ENCODE data around the gene SERTAD2.

The SERTAD2 gene

DNA sequence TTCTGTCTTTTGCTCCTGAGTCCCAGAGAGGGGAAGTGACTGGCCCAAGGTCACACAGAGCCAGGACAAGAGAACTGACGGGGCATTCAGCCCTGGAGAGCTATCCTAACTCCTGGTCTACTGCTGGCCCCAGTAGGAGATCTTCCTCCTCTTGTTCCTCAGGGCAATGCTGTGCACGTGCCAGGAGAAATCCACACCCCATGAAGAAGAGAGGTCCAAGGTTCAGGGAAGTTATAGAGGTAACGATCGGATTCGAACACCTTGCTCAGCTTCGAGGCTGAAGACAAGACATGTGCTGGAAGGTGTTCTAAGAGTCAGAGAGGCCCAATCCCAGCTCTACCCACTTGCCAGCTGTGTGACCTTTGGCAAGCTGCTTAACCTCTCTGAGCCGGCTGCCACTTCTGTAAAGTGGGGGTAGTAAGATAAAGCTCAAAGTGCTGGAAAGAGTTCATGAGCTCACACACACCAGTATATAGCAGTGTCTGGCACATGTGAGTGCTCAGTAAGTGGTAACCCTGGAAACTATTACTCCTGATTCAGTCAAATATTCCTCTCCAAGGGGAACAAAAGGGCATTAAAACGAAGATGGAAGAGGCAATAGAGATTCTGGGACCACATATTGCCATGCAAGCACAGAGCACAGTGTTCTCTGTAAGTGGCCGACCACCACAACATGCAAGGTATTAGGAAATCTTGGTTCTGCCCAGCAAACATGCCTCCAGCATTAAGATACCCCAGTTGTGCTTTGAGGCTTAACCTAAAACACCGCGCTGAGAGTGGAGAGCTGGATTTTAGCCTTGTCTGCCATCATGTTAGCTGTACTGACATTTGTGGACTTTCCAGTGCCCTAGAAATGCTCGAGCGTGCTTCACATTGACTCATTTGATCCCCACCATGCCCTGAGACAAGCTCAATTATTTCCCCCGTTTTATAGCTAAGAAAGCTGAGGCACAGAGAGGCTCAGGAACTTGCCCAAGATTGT is 25.6 kb downstream of the SERTAD2 start:
- DNase-seq, result no peak

DNA sequence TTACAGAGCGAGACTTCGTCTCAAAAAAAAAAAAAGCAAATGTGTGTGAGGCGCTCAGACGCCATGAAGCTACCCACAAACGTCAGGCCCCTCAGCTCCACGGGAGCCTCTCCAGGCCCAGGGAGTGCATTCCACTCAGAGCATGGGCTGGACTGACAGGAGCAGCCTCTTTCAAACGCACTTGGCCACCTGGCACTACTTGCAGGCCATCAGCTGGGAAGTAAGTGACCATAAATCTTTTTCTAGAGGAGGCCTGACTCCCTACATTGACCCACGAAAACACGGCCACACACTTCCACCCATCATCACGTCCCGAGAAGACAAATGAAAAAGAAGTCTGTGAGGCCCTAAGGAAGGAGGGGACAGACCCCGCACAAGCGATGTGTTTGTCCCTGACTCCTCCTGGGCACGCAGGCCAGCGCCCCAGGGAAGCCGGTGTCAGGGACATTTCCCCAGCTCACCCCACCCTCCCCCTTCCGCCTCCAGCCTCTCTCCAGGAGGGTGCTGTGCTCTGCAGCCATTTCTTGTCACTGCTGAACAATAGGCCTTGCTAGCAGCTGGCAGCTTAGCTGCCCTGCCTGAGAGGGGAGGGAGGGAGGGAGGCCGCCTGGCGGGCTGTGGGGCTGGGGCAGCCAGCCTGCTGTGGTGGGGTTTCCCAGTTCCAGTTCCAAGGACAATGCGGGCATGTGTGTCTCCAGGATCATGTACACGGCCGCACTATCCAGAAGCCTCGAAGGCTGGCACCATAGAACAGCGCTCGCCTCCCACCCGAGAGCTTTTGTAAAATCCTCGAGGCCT is 26.6 kb downstream of the SERTAD2 start:
- no peak for DNase-seq

DNA sequence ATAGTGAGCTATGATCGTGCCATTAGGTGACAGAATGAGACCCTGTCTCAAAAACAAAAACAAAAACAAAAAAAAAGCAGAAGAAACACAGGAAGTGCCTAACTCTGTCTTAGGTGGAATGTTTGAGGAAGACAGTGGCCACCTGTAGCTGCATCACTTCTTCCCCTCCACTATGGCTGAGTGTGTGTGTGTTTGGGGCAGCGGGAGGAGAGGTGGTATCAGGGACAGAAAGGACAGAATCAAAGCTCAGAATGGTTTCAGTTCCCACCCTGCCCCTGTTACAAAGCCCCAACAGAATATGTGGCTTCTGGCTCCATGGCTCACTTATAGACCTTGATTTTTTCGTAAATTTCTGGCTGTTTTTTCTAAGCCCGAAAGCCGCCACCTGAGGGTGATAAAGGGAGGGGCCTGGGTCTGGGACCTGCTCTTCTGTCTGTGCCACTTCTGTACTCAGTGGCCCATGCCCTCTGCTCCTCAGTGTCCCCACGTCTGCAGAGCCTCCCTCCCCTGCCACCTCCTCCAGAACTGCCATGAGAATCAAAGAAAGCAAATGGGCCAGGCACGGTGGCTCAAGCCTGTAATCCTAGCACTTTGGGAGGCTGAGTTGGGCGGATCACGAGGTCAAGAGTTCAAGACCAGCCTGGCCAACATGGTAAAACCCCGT is 27.4 kb downstream of the SERTAD2 start:
- DNase-seq, result no peak

DNA sequence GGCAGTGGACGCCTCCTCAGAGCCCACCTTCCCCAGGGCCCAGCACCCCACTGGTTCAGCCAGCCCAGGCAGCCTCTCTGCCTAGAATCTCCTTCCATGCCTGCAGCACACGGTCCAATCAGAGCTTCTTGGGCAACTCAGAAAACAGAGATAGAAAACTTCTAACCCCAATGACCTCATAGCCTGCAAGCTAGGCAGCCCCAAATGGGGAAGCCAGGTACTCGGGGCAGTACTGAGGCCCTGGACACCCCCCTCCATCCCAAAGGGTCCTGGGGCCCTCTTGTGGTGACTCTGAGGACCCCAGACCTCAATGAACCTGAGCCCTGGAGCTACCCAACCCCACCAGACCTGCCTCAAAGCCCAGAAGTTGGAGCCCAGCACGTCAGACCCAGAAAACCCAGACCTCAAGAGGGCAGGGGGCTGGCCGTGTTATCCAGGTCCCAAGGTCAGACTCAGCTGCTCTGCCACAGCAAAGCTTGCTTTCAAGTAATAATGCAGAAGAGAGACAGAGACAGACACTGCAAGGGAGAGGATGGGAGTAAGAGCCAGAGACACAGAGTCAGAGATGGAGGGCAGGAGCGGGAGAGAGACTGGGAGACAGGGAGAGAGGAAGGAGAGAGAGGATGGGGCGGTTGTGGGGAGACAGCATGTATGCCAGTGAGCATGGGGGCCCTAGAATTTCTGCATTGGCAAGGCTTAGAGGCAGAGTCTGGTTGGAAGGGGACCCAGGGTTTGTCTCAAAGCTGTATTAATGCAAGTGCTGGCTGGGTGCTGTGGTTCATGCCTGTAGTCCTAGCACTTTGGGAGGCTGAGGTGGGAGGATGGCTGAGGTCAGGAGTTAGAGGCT is 28.2 kb downstream of the SERTAD2 start:
- DNase-seq, result no peak

DNA sequence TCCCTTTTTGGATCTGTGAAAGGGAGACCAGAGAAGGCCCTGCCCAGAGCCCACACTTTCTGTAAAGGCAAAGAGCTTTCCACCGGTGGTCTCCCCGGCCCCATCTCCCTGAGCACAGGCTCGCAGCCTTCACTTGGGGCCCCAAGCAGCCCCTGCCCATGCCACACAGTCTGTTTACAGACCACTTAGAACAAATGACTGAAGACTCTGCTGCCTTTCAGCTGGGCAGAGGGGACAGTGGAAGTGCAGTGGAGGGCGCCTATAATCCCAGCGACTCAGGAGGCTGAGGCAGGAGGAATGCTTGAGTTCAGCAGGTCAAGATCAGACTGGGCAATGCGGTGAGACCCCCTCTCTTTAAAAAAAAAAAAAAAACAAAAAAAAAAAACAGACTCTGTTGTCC is 28.9 kb downstream of the SERTAD2 start:
- DNase-seq, result no peak

DNA sequence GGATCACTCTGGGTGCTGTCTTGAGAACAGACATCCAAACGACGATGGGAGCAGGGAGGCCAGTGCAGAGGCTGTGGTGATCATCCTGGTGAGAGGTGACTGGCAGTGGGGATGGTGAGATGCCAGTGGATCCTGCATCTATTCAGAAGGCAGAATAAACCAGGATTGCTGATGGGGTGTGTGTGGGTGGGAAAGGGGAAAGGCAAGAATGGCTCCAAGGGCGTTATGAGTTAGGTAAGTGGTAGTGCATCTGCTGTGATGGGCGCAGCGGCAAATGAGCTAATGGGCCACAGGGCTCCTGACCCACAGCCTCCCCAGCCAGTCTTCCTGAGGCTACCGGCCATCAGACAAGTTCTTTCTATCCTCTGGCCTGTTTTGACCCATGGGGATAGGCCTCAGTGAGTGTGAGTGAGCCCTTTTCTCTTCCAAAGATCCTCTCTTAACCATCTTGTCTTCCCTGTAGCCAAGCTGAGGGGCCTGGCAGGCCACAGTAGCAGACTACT is 29.6 kb downstream of the SERTAD2 start:
- no peak for DNase-seq

DNA sequence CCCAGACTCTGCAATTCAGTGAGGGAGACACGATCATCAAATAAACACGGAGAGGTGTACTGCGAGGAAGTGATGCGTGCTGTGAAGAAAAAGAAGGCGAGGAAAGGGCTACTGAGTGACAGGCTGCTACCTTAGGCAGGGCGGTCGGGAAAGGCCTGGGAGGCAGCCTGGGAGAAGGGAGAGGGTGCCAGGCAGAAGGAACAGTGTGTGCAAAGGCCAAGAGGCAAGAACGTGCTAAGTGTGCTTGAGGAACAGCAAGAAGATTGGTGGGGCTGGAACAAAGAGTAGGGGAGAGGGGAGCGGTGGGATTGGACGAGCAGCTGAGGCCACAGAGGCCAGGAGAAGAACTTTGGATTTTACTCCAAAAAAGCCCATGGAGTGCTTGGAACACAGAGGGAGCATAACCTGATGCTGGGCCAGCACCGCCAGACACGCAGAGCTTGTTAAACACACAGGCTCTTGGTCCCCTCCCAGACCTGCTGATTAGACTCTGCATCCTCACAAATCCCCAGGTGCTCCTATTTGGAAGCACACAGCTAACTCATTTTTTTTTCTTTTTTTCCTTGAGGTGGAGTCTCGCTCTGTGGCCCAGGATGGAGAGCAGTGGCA is 30.4 kb downstream of the SERTAD2 start:
- no peak for DNase-seq

DNA sequence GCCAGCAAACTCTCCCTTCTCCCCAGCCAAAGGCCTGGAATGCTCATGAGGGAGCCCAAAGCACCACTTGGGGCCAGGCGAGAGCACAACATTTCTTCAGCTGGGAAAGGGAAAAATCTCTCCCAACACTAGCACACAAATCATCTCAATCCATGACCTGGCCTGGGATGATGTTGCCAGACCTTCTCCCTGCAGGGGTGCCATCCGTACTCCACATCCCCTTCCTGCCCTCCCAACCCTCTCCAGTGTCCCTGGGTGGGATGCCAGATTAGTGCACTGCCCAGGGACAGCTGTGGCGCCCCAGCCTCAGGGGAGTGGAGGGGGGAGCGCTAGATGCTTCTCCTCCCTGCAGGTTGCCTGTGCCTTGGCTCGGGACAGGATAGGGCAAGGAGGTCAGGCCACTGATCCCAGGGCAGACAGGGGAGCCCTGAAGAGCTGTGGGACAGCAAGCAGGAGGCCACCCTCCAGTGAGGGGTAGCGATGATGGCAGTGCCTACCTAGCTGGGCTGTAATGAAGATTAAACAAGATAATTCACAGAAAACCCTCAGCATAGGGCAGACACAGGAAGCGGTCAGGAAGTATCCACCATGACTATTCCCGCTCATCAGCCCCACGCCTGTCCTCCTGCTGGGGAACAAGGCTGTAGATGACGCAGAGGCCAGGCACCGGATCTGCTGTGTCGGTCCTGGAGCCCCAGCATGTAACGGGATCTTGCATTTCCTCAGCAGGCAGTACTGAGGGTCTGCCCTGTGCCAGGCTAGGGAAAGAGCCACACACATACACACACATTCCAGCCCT is 31.1 kb downstream of the SERTAD2 start:
- no peak for DNase-seq

DNA sequence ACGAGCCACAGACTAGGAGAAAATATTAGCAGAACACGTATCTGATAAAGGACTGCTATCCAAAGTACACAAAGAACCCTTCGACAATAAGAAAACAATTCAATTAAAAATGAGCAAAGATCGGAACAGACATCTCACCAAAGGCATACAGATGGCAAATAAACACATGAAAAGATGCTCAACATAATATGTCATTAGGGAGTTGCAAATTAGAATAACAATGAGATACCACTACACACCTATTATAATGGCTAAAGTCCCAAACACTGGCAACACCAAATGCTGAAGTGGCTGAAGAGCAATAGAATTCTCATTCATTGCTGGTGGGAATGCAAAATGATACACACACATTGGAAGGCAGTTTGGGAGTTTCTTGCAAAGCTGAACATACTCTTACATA is 33.1 kb downstream of the SERTAD2 start:
- DNase-seq, result no peak

DNA sequence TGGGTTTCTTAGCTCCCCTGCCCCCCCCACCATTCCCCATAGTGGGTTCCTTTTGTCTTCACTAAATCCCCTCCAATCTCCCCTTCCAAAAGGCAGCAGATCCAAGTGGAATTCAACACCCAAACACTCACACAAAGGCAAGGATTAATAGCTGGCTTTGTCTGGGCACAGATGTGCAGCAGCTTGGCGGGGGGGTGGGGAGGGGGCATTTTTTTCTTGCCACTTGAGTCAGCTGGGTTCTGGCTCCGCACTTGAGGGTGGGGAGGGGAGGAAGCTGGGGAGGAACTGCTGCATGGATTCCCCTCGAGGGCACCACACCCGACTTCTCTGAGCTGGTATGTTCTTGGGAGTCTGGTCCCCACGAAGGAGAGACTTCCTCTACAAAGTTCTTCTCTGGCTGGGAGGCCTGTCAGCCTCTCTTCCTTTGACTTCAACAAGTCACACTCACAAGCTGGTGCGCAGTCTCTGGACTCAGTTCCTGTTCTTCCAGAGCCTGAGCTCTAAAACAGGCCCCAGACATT is 36.0 kb downstream of the SERTAD2 start:
- no peak for DNase-seq

DNA sequence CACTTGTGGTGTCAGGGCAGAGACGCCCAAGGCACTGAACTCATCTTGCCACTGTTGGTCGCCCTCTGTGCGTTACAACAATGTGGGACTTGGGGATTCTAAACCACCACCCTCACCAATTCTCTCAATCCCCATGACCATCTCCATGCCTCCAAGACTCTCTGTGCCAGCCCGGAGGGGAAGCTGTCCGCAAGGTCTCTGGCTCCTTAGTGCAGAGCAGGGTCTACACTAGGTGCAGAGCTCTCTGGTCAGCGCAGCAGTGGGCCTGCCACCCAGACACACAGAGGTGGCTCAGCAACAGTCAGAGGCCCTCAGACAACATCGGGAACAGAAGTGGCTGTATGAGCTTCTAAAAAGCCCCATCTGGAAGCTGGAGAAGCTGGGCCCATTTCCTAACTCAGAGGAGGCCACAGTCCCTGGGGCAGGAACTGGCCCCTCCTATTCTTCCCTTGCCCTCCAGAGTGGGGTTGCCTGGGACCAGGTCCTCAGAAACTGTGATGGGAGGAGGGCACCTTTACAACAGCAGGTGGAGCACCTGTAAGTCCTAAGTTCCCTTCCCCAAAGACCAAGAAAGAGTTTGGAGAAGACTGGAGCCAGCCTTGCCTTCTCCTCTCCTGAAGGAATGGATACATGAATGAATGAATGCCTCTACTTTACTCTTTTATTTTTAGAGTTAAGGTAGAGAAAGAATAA is 37.7 kb downstream of the SERTAD2 start:
- DNase-seq, result no peak

DNA sequence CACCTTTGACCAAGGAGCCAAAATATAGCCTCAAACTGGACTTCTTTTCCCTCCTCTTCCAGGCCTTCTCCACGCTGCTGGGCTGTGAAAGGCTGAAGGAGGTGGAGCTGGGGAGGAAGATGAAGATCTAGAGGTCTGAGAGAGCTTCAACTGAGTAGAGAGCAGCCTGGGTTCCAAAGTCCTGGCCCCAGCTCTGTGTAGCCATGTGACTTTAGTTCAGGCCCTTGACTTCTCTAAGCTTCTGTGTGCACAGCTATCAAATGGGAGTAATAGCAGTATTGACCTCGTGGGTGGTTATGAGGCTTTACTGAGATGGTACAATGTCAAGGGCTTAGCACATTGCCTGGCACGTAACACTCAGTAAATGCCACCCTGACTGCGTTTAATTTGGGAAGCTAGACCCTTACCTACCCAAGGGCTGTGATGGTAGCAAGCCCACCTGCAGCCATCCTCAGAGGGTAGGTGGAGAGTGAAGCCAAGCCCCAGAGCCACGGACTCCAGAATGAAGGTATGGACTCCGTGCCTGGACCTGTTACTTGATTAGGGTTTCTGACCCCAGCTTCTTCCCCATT is 38.4 kb downstream of the SERTAD2 start:
- no peak for DNase-seq

DNA sequence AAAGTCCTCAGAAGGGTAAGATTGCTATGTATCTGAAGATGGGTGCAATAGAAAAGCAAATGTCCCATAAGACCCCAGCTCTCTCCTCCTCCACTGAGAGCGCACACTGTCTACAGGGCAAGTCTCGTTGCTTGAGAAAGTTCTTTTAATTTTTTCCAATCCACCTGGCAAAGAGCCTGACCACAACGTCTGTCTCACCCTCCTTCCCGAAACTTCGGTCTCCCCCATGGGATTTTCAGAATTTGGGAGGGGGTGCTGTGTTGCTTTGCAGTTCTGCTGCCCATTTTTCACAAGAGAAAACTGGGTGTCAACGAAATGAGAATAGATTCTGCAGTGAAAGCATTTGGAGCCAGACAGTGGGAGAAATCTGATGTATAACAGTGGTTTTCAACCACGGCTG is 40.4 kb downstream of the SERTAD2 start:
- DNase-seq, result no peak

DNA sequence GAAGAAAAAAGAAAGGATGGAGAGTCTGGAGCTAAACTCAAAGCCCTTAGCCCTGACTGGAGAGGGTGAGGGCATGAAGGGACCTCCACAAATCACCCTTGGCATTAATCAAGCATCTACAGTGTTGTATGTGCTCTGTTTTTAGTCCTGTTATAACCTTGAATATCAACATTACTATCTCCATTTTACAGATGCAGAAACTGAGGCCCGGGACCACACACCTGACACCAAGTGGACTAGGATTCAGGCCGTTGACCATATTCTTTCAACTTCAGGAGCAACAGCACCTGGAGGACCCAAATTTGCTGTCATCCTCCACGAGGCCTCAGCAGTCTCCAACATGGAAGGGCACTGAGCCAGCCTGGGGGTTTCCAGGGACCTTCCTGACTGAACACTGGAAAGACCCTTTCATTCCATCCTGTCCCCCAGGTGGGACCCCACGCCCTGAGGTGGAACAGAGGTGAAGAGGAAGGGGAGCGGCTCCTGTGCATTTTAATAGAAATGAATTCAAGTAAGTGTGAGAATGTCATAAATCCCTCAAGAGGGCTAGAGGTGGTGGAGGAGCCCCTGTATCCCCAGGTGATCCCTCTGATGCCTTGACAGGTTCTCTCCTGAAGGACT is 41.0 kb downstream of the SERTAD2 start:
- no peak for DNase-seq

DNA sequence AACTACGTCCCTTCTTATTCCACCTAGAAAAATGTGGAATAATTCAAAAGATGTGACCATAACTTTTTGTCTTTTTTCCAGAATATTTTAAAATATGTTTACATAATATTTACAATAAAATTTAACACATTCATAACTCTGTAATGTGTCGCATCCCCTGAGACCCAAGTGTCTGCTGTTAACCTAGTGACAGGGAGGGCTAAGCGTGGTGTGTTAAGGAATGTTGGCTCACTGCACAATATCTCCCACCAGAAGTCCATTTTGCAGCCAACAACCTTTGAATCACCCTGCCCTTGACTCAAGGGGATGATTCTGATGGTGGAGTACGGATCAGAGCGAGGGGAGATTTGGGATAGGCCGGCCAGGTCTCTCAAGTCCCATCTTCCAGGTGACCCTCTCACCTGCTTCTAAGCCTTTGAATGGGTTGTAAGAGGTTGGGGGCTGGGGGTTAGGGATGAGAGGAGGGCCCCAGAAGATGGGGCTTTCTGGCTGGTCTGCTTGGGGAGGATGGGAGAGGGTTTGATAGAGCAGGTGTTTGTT is 43.3 kb downstream of the SERTAD2 start:
- DNase-seq, result no peak

DNA sequence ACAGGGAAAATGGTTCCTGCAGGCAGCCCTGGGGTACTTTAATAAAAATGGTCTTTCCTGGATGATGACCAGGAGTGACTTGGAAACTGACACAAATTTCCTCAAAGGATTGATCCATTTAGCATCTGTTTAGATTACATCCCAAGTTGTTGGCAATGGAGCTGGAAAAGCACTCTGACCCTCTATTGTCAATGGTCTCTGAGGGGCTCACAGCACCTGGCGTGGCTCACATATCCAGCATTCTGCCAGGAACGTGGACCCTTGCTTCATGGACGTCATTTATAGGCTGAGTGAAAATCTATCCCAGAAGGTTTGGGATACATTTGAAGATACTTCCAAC is 43.8 kb downstream of the SERTAD2 start:
- DNase-seq, result no peak

DNA sequence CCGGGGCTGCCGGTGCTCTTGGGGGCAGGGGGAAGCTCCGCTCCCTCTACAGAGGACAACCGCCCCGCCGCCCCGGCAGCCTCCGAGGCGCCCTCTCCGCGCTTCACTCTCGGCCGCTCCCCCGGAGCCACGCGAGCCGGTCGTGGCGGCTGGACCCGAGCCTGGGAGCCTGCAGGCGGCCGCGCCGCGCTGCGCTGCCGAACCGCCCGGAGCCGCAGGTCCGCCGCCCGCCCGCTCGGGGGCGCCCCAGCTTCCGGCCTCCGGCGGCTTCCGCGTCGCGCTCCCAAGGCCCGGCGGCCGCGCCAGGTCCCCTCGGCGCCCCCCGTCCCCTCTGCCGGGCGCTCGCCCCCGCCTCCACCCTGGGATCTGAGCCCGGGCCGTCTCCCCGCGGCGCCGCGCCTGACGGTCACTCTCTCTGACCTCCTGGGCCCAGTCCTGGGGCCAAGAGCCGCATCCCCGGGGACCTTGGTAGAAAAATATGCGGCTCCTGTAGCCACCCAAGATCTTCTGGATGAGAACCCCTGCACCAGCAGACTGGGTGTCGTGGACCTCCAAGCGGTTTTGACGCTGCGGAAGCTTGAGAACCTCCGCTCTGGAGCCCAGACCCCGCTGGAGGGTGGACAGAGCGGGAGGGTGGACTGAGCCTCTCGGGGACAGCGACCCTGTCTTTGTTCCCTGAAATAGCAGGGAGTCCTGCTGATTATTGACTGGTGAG is 44.3 kb downstream of the SERTAD2 start:
- peak; percentile 71 to 76 for DNase-seq

DNA sequence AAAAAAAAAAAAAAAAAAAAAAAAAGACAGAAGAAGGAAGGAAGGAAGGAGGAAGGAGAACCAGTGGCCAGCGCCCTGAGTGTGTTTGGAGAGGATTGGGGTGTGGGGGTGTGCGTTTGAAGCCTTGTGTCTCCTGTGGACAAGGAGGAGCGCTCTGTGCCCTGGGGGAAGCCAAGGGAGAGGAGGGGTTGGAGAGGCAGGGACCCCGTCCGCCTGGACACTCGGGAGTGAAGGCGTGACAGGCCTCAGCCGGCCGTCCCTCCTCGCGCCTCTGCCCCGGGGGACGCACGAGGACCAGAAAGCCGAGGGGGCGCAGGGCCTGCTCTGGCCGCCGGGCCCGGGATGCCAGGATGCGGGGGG is 44.9 kb downstream of the SERTAD2 start:
- no peak for DNase-seq
